PC-3 (cell line): ENCODE measurements around the gene IL25.
"Not testable (repeated sequence)": the region's sequence is repeated elsewhere in the genome, so short reads cannot be mapped to it uniquely, and the experiment has no call there.

ENCODE experiments used
- CTCF ChIP-seq: fragments of 300-600 bp; sonication (generic); conservative IDR thresholded peaks from 2 replicates; pipeline ENCODE4 v1.5.1; 2017; ENCODE audit warnings: antibody characterized with exemption, low read depth, mild to moderate bottlenecking, low read length
- EZH2 ChIP-seq: fragments of 300-600 bp; sonication (generic); IDR thresholded peaks from one replicate; pipeline ENCODE4 v1.6.1; 2017; ENCODE audit warnings: antibody characterized with exemption, mild to moderate bottlenecking, low read length; ENCODE audit not compliant: unreplicated experiment

DNA sequence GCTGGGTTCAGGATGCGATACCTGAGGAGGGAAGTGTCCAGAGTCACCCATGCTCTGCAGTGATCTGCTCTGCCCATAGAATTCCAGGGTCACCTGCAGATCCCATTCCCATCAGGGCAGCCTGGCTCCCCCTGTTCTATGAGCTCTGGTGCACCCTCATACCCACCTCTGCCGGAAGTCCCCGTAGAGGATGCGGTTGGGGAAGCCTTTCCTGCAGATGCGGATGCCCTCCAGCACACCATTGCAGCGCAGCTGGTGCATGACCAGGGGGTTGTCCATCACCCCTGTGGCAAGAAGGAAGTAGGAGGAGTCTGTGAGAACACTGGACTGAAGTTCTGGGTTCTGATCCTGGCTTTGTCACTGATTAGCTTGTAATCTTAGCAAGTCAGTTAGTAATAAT is 53.2 kb downstream of the IL25 start:
- not testable (repeated sequence) for TF ChIP-seq CTCF, EZH2
